CD14-positive monocyte (primary cell): ENCODE results near the gene MVB12B. TPM values are rescaled to one million over a fixed set of nuclear protein-coding genes. Genes with fewer than 3 reads are reported as not detected.

Experiments
- DNase-seq, 3 donors: peaks; one replicate each; pipeline ENCODE4 v3.0.0-alpha.2; 2011 to 2022
- H2AFZ ChIP-seq: 2 replicates; pipeline ENCODE4 v1.6.0; 2012; ENCODE audit warnings: mild to moderate bottlenecking, low read depth, low read length, inconsistent platforms; ENCODE audit not compliant: insufficient read depth, poor library complexity, severe bottlenecking
- H3K27ac ChIP-seq, 2 donors: 1 replicate in 1 of 2; 2 replicates in 1 of 2; pipeline ENCODE4 v1.5.1; 2012 to 2013; ENCODE audit warnings: low read length in 2 of 2, control low read depth in 1 of 2, inconsistent platforms in 1 of 2, low read depth in 1 of 2, mild to moderate bottlenecking in 1 of 2
- H3K27me3 ChIP-seq, 2 donors: one replicate each; pipeline versions ENCODE4 v1.6.0 to v1.6.1; 2011 to 2013; ENCODE audit warnings: low read length in 2 of 2; ENCODE audit not compliant: control insufficient read depth in 2 of 2, insufficient read depth in 2 of 2
- H3K36me3 ChIP-seq, 2 donors: replicated peaks in 1 of 2; 1 replicate in 1 of 2; 2 replicates in 1 of 2; pipeline versions ENCODE4 v1.5.1 to v1.6.1; 2012 to 2013; ENCODE audit warnings: low read length in 2 of 2, control low read depth in 1 of 2, inconsistent platforms in 1 of 2, mild to moderate bottlenecking in 1 of 2; ENCODE audit not compliant: insufficient read depth in 2 of 2, control insufficient read depth in 1 of 2
- H3K4me1 ChIP-seq, 2 donors: 1 replicate in 1 of 2; 2 replicates in 1 of 2; pipeline versions ENCODE4 v1.5.1 to v1.6.1; 2012 to 2013; ENCODE audit warnings: low read length in 2 of 2, control low read depth in 1 of 2, inconsistent platforms in 1 of 2, mild to moderate bottlenecking in 1 of 2, moderate library complexity in 1 of 2; ENCODE audit not compliant: insufficient read depth in 2 of 2, control insufficient read depth in 1 of 2
- H3K4me2 ChIP-seq: replicated peaks from 2 replicates; pipeline ENCODE3; 2012; ENCODE audit warnings: low read length, moderate library complexity, mild to moderate bottlenecking; ENCODE audit not compliant: poor library complexity, severe bottlenecking; ENCODE audit errors: extremely low read depth
- H3K4me3 ChIP-seq, 3 experiments: fragments of 200-600 bp in 1 of 3; sonication (generic) in 1 of 3; replicated peaks in 1 of 3; 1 replicate in 2 of 3; 2 replicates in 1 of 3; pipeline ENCODE4 v1.5.1; 2011 to 2013; ENCODE audit warnings: low read length in 3 of 3, mild to moderate bottlenecking in 3 of 3, control low read depth in 2 of 3, low read depth in 2 of 3, inconsistent platforms in 1 of 3, moderate library complexity in 1 of 3
- H3K79me2 ChIP-seq: 2 replicates; pipeline ENCODE4 v1.6.0; 2012; ENCODE audit warnings: mild to moderate bottlenecking, control low read depth, inconsistent platforms, low read length, moderate library complexity; ENCODE audit not compliant: insufficient read depth
- H3K9ac ChIP-seq: 2 replicates; pipeline ENCODE4 v1.6.0; 2017; ENCODE audit warnings: low read length, mild to moderate bottlenecking; ENCODE audit not compliant: insufficient read depth, poor library complexity, severe bottlenecking
- H3K9me3 ChIP-seq, 2 donors: replicated peaks in 1 of 2; 1 replicate in 1 of 2; 2 replicates in 1 of 2; pipeline versions ENCODE4 v1.5.1 to v1.6.1; 2012 to 2013; ENCODE audit warnings: low read length in 2 of 2, control low read depth in 1 of 2; ENCODE audit not compliant: control insufficient read depth in 1 of 2, insufficient read depth in 1 of 2
- H4K20me1 ChIP-seq: 2 replicates; pipeline ENCODE4 v1.6.0; 2012; ENCODE audit warnings: mild to moderate bottlenecking, low read length, control low read depth, moderate library complexity; ENCODE audit not compliant: insufficient read depth
- H3K27ac Mint-ChIP-seq, 7 donors: one replicate each; pipeline ENCODE4 v1.8.0; 2020; ENCODE audit warnings: mild to moderate bottlenecking in 7 of 7, mixed read lengths in 7 of 7, moderate library complexity in 6 of 7, inconsistent platforms in 2 of 7
- H3K27me3 Mint-ChIP-seq, 3 donors: one replicate each; pipeline ENCODE4 v1.8.0; 2021 to 2022; ENCODE audit warnings: low read depth in 3 of 3, mild to moderate bottlenecking in 3 of 3, mixed read lengths in 3 of 3, moderate library complexity in 3 of 3, inconsistent platforms in 1 of 3
- H3K36me3 Mint-ChIP-seq, 2 donors: one replicate each; pipeline ENCODE4 v1.8.0; 2020; ENCODE audit warnings: mixed read lengths in 2 of 2, inconsistent platforms in 1 of 2, mild to moderate bottlenecking in 1 of 2
- H3K4me1 Mint-ChIP-seq: one replicate; pipeline ENCODE4 v1.8.0; 2020; ENCODE audit warnings: mild to moderate bottlenecking, mixed read lengths
- H3K4me3 Mint-ChIP-seq, 2 donors: one replicate each; pipeline ENCODE4 v1.8.0; 2020; ENCODE audit warnings: mild to moderate bottlenecking in 2 of 2, mixed read lengths in 2 of 2, moderate library complexity in 1 of 2
- H3K9me3 Mint-ChIP-seq, 7 donors: one replicate each; pipeline ENCODE4 v1.8.0; 2020 to 2022; ENCODE audit warnings: mixed read lengths in 7 of 7, mild to moderate bottlenecking in 6 of 7, moderate library complexity in 6 of 7, inconsistent platforms in 2 of 7
- WGBS: methylation state at CpG from one replicate; pipeline ENCODE4 v1.1.5; 2013; ENCODE audit warnings: missing lambda C conversion rate; ENCODE audit not compliant: insufficient coverage; 5-methylcytosine and 5-hydroxymethylcytosine counted together
- intact Hi-C, 2 donors: fragments of 100-400 bp; cut with micrococcal nuclease; formaldehyde crosslinking; loops; one replicate each; pipeline versions ENCODE4 v1.15.0 to v1.15.1; 2023
- polyA plus RNA-seq, 3 donors: library from polyadenylated mRNA; depleted of rRNA in 1 of 3; unstranded in 2 of 3; stranded (reverse) in 1 of 3; fragments of 300-500 nt in 2 of 3; fragments of >200 nt in 1 of 3; fragmentation: Illumina TruSeq in 2 of 3; gene quantifications; 1 replicate in 2 of 3; 2 replicates in 1 of 3; pipeline ENCODE4 v1.2.3, GENCODE V29; 2012 to 2021
- TF ChIP-seq, protein P1 (sequence below): fragments of 200-600 bp; IDR thresholded peaks from one replicate; pipeline ENCODE4 v1.8.0; 2022; ENCODE audit warnings: antibody characterized with exemption, mild to moderate bottlenecking

MVB12B gene
- polyA plus RNA-seq, 3 donors: 2.8 to 8.1 (median 3.5) TPM

DNA sequence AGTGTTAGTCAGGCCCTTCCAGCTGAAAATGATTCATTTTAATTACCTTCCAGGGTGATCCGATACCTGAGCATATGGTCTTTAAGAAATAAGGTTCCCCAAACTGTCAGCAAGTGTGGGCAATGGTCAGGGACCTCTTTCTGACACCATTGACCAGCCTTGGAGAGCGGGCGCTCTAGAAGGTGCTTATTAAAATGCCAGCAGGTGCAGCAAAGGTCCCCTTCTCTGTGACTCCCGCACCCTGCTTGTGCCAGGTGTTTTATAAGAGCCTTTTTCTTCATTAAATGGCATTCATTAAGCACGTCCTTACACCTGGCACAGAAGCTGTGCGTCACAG is 85.3 kb downstream of the MVB12B start:
- 100% methylated on average over 2 of the region's 6 CpGs for WGBS

DNA sequence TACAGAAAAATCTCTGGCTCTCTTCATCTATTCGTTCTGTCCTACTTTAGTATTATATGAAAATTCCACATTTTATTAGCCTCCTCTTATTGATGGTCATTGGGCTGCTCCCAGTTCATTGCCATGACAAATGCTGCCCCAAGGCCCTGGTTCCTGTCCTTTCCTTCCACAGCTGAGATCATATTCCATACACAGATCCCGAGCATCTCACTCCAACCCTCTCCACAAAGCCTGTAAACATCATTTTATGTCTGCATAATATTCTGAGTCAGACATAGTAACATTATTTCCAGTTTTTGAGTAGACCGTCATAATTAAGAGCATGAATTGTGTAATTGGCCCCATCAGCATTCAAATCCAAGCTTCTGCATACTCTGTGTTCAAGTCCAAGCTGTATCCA is 86.3 kb downstream of the MVB12B start:
- peaks cover 24 to 34% of the 10 kb centered on the region in 2 donors for H3K4me1 ChIP-seq
- peak; percentile 38 to 62 (median 39) for DNase-seq
- H3K9ac ChIP-seq: no peak overlapping the region
- H4K20me1 ChIP-seq: no peaks in the 10 kb centered on the region
- Mint-ChIP-seq H3K27ac (peak overlapping the region; percentile 70 to 98 (median 83)), H3K36me3 (peaks cover 32 to 52% of the 10 kb centered on the region in 2 donors), H3K4me3 (peak overlapping the region in 1 of 2 donors; percentile 30), H3K4me1 (peaks cover 37% of the 10 kb centered on the region), H3K9me3 (no peaks in the 10 kb centered on the region), H3K27me3 (peaks cover 1 to 4% (median 1%) of the 10 kb centered on the region in 3 donors)
- no peaks in the 10 kb centered on the region for H3K27me3 ChIP-seq
- H3K4me3 ChIP-seq: peak overlapping the region in 1 of 3 experiments; percentile 27
- H3K79me2 ChIP-seq: no peaks in the 10 kb centered on the region
- H3K4me2 ChIP-seq: peak overlapping the region; percentile 29
- H3K9me3 ChIP-seq: no peaks in the 10 kb centered on the region
- no CpG with 5 or more reads among the region's 3 CpGs for WGBS
- intact Hi-C loops: loop anchor here (2.0 to 5.0 kb wide), 3 partner anchors 58 to 84 kb away; no protein-coding TSS in a partner anchor
- H2AFZ ChIP-seq: no peak overlapping the region
- TF ChIP-seq, protein P1, sequence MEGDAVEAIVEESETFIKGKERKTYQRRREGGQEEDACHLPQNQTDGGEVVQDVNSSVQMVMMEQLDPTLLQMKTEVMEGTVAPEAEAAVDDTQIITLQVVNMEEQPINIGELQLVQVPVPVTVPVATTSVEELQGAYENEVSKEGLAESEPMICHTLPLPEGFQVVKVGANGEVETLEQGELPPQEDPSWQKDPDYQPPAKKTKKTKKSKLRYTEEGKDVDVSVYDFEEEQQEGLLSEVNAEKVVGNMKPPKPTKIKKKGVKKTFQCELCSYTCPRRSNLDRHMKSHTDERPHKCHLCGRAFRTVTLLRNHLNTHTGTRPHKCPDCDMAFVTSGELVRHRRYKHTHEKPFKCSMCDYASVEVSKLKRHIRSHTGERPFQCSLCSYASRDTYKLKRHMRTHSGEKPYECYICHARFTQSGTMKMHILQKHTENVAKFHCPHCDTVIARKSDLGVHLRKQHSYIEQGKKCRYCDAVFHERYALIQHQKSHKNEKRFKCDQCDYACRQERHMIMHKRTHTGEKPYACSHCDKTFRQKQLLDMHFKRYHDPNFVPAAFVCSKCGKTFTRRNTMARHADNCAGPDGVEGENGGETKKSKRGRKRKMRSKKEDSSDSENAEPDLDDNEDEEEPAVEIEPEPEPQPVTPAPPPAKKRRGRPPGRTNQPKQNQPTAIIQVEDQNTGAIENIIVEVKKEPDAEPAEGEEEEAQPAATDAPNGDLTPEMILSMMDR: no peak
- peaks cover 0 to 32% of the 10 kb centered on the region in 2 donors for H3K36me3 ChIP-seq
- peak overlapping the region; percentile 56 to 78 for H3K27ac ChIP-seq

More for the DNA sequence above, 85.3 kb downstream of the MVB12B start:
- Mint-ChIP-seq H3K36me3 (peaks cover 25 to 50% of the 10 kb centered on the region in 2 donors), H3K4me1 (peaks cover 36% of the 10 kb centered on the region), H3K9me3 (no peaks in the 10 kb centered on the region), H3K27ac (peak overlapping the region in 4 of 7 donors; percentile 19 to 42 (median 24)), H3K27me3 (peaks cover 1 to 4% (median 3%) of the 10 kb centered on the region in 3 donors), H3K4me3 (peak overlapping the region in 1 of 2 donors; percentile 4)
- H2AFZ ChIP-seq: no peak overlapping the region
- H3K27ac ChIP-seq: peak overlapping the region in 1 of 2 donors; percentile 30
- intact Hi-C loops: loop anchor here (2.0 to 5.0 kb wide), 3 partner anchors 59 to 85 kb away; no protein-coding TSS in a partner anchor
- no peak for DNase-seq
- H3K4me2 ChIP-seq: no peak overlapping the region
- H3K27me3 ChIP-seq: no peaks in the 10 kb centered on the region
- H3K4me3 ChIP-seq: peak overlapping the region in 1 of 3 experiments; percentile 25
- peaks cover 0 to 41% of the 10 kb centered on the region in 2 donors for H3K36me3 ChIP-seq
- no peaks in the 10 kb centered on the region for H3K9me3 ChIP-seq
- H3K9ac ChIP-seq: no peak overlapping the region
- peaks cover 24 to 34% of the 10 kb centered on the region in 2 donors for H3K4me1 ChIP-seq
- TF ChIP-seq, protein P1: no peak
- no peaks in the 10 kb centered on the region for H4K20me1 ChIP-seq
- no peaks in the 10 kb centered on the region for H3K79me2 ChIP-seq
